HCT116 (cell line): Measurements from ENCODE around the gene METTL2A. TPM values are rescaled to one million over a fixed set of nuclear protein-coding genes. Genes with fewer than 3 reads are reported as not detected.
"Not testable (repeated sequence)": the region's sequence is repeated elsewhere in the genome, so short reads cannot be mapped to it uniquely, and the experiment has no call there.

ENCODE experiments used
- ATAC-seq: fragments of 200-7000 bp; cut with Tn5 transposase; 2 replicates; pipeline ENCODE4 v1.9.1; 2020; ENCODE audit warnings: mild to moderate bottlenecking, moderate library complexity
- BruUV-seq: library from RNA; stranded (reverse); fragments of 400-500 nt; replicated peaks from 2 replicates; lab custom pipeline; 2021; lab: Mats Ljungman, UMichigan
- CTCF ChIA-PET: fragments of 300-600 bp; sonication (Branson Sonifier 250); formaldehyde crosslinking; loops from one replicate; lab custom pipeline; 2021; ENCODE audit warnings: antibody characterized with exemption; lab: Charles Lee
- POLR2A ChIA-PET: fragments of 300-600, 350-600 bp; sonication (Branson Sonifier 250); formaldehyde crosslinking; loops from one replicate; lab custom pipeline; 2021; ENCODE audit warnings: antibody characterized with exemption; lab: Charles Lee
- RAD21 ChIA-PET, 2 experiments: fragments of 300-600 bp; sonication (Branson Sonifier 250); formaldehyde crosslinking; loops; one replicate each; lab custom pipeline; 2023; ENCODE audit warnings: low total read pairs in 2 of 2; ENCODE audit not compliant: uncharacterized antibody in 2 of 2, unreplicated experiment in 2 of 2, low non-redundant PET in 1 of 2; lab: Charles Lee
- DNase-seq: peaks from one replicate; pipeline ENCODE4 v3.0.0-alpha.2; 2010; ENCODE audit warnings: low read depth, low spot score
- H2AFZ ChIP-seq: fragments of 200-600 bp; shearing (Covaris generic), sonication (generic); 2 replicates; pipeline ENCODE4 v1.6.1; 2017; ENCODE audit warnings: low read depth, mixed run types, mixed read lengths, antibody characterized with exemption, low read length; ENCODE audit not compliant: poor library complexity, severe bottlenecking
- H3K27ac ChIP-seq: 2 replicates; pipeline ENCODE4 v1.5.1; 2012; ENCODE audit warnings: low read depth, low read length
- H3K27me3 ChIP-seq: fragments of 200-600 bp; sonication (generic); 2 replicates; pipeline ENCODE4 v1.6.1; 2016; ENCODE audit warnings: mixed run types, low read length, mixed read lengths; ENCODE audit not compliant: insufficient read depth
- H3K36me3 ChIP-seq, 2 experiments: fragments of 200-500 bp in 1 of 2; fragments of 200-600 bp in 1 of 2; sonication (Bioruptor generic) in 1 of 2; sonication (generic) in 1 of 2; 2 replicates each; pipeline versions ENCODE4 v1.5.1 to v1.6.1; 2014 to 2016; ENCODE audit warnings: low read length in 2 of 2, inconsistent platforms in 1 of 2, mixed read lengths in 1 of 2, mixed run types in 1 of 2; ENCODE audit not compliant: insufficient read depth in 2 of 2, control insufficient read depth in 1 of 2
- H3K4me1 ChIP-seq, 2 experiments: fragments of 200-600 bp in 1 of 2; sonication (generic) in 1 of 2; 2 replicates each; pipeline versions ENCODE4 v1.5.1 to v1.6.1; 2012 to 2017; ENCODE audit warnings: low read length in 2 of 2, inconsistent platforms in 1 of 2, mild to moderate bottlenecking in 1 of 2, mixed read lengths in 1 of 2, mixed run types in 1 of 2, moderate library complexity in 1 of 2; ENCODE audit not compliant: insufficient read depth in 2 of 2, control insufficient read depth in 1 of 2
- H3K4me2 ChIP-seq: fragments of 200-600 bp; sonication (generic); 2 replicates; pipeline ENCODE4 v1.6.1; 2017; ENCODE audit warnings: mixed run types, low read length, mixed read lengths
- H3K4me3 ChIP-seq, 2 experiments: fragments of 200-600 bp in 1 of 2; sonication (generic) in 1 of 2; replicated peaks in 1 of 2; 2 replicates each; pipeline ENCODE4 v1.5.1; 2011 to 2016; ENCODE audit warnings: low read length in 2 of 2, control low read depth in 1 of 2, low read depth in 1 of 2, mild to moderate bottlenecking in 1 of 2, mixed read lengths in 1 of 2, mixed run types in 1 of 2
- H3K79me2 ChIP-seq: fragments of 200-600 bp; sonication (generic); 2 replicates; pipeline ENCODE4 v1.6.1; 2017; ENCODE audit warnings: mild to moderate bottlenecking, mixed run types, low read length, moderate library complexity, mixed read lengths; ENCODE audit not compliant: insufficient read depth
- H3K9ac ChIP-seq: fragments of 200-600 bp; sonication (generic); 2 replicates; pipeline ENCODE4 v1.6.1; 2016; ENCODE audit warnings: low read length, mixed read lengths
- H3K9me2 ChIP-seq: fragments of 200-600 bp; sonication (generic), shearing (Covaris generic); 2 replicates; pipeline ENCODE4 v1.6.1; 2017; ENCODE audit warnings: mixed run types, mild to moderate bottlenecking, moderate library complexity; ENCODE audit not compliant: insufficient read depth
- H3K9me3 ChIP-seq, 2 experiments: fragments of 200-500 bp in 1 of 2; fragments of 200-600 bp in 1 of 2; sonication (Bioruptor generic) in 1 of 2; sonication (generic) in 1 of 2; 2 replicates each; pipeline ENCODE4 v1.6.1; 2014 to 2017; ENCODE audit warnings: low read length in 2 of 2, mixed read lengths in 2 of 2, inconsistent platforms in 1 of 2, low read depth in 1 of 2, mild to moderate bottlenecking in 1 of 2, mixed run types in 1 of 2, moderate library complexity in 1 of 2; ENCODE audit not compliant: control insufficient read depth in 1 of 2, insufficient read depth in 1 of 2
- H4K20me1 ChIP-seq: fragments of 200-600 bp; sonication (generic), shearing (Covaris generic); 2 replicates; pipeline ENCODE4 v1.6.1; 2017; ENCODE audit warnings: mixed run types, mild to moderate bottlenecking, moderate library complexity; ENCODE audit not compliant: insufficient read depth
- intact Hi-C: fragments of 100-400 bp; cut with micrococcal nuclease; formaldehyde crosslinking; loops from 2 replicates; pipeline ENCODE4 v1.10.0; 2022
- total RNA-seq: library from RNA; stranded (reverse); gene quantifications from one replicate; pipeline ENCODE4 v1.2.1, GENCODE V29; 2021; ENCODE audit not compliant: unreplicated experiment

The METTL2A gene
- total RNA-seq, 1 experiment from 2014 or later: 50.3 TPM

DNA sequence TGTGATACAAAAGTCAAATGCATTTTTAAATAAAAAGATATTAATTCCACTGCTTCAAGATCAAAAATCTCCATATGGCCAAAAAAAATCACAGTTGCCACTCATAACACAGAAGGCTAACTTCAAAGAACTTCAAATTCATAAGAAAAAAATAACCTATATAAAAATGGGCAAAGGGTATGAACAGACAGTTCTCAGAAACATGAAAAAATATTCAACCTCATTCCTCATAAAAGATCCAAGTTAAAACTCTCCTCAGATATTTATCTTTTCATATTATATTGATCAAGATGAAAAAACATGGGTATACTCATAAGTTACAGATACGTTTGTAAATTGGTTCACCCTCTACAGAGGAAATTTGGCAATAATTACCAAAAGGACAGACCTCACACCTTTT, 10.6 kb upstream of the METTL2A start:
- H3K27me3 ChIP-seq, H3K36me3 ChIP-seq, H3K9ac ChIP-seq, H3K27ac ChIP-seq, H3K4me1 ChIP-seq, RAD21 ChIA-PET, DNase-seq, H3K4me3 ChIP-seq, ATAC-seq, H3K79me2 ChIP-seq, POLR2A ChIA-PET, H3K4me2 ChIP-seq, H3K9me3 ChIP-seq, CTCF ChIA-PET, H4K20me1 ChIP-seq, H3K9me2 ChIP-seq, H2AFZ ChIP-seq, BruUV-seq, intact Hi-C loops: not testable (repeated sequence)

DNA sequence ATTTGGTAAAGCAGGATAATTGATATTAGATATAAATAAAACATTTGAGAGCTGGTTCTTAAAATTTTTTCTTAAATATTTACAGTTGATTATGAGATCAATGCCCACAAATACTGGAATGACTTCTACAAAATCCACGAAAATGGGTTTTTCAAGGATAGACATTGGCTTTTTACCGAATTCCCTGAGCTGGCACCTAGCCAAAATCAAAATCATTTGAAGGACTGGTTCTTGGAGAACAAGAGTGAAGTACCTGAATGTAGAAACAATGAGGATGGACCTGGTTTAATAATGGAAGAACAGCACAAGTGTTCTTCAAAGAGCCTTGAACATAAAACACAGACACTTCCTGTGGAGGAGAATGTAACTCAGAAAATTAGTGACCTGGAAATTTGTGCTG, 2.5 kb downstream of the METTL2A start:
- CTCF ChIA-PET, H3K9me2 ChIP-seq, H2AFZ ChIP-seq, DNase-seq, ATAC-seq, H3K4me3 ChIP-seq, H3K4me2 ChIP-seq, H3K27ac ChIP-seq, H3K27me3 ChIP-seq, BruUV-seq, H4K20me1 ChIP-seq, H3K9me3 ChIP-seq, POLR2A ChIA-PET, RAD21 ChIA-PET, H3K9ac ChIP-seq: not testable (repeated sequence)
- H3K36me3 ChIP-seq: peaks cover 5 to 19% of the 10 kb centered on the region in 2 experiments
- H3K79me2 ChIP-seq: peaks cover 47% of the 10 kb centered on the region
- peaks cover 2 to 17% of the 10 kb centered on the region in 2 experiments for H3K4me1 ChIP-seq
- intact Hi-C loops: loop anchor here (10.0 kb wide), 2 partner anchors 49 to 179 kb away; partner anchors contain the start of gene TLK2

DNA sequence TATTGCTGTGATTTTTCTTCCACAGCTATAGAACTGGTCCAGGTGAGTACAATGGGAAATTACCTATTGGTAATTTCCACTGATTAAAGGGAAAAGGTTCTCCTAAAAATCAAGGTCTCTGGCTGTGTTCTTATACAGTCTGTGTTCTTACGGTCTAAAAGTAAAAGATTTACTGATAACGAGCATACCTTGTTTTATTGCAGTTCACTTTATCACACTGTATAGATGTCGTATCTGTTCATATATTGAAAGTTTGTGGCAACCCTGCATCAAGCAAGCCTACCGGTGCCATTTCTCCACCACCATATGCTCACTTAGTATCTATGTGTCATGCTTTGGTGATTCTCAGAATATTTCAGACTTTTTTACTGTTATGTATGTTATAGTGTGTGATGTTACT, 11.6 kb downstream of the METTL2A start:
- H3K4me1 ChIP-seq, H3K27me3 ChIP-seq, H3K9ac ChIP-seq, ATAC-seq, H3K27ac ChIP-seq, RAD21 ChIA-PET, intact Hi-C loops, POLR2A ChIA-PET, H3K4me3 ChIP-seq, BruUV-seq, H3K4me2 ChIP-seq, H4K20me1 ChIP-seq, H3K9me3 ChIP-seq, H2AFZ ChIP-seq, DNase-seq, CTCF ChIA-PET, H3K9me2 ChIP-seq: not testable (repeated sequence)
- Histone ChIP-seq H3K36me3 (peaks cover 14 to 15% of the 10 kb centered on the region in 2 experiments; a peak in 3 of 4 replicates), H3K79me2 (peaks cover 22% of the 10 kb centered on the region; the same call in 1 of the 2 replicates)

DNA sequence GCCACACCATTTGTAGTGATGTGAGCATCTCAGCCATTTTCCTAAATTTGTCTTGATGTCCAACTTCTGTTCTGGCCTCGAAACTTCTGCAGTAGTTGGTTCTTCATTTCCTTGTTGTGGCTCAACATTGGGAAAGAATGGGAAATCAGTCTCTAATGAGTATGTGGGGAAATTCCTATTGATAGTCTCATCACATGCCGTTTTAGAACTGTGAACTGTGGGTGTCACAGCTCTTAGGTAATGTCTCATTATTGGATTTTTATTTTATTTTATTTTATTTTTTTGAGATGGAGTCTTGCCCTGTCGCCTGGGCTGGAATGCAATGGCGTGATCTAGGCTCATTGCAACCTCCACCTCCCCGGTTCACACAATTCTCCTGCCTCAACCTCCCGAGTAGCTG, 17.5 kb downstream of the METTL2A start:
- H3K27me3 ChIP-seq, POLR2A ChIA-PET, DNase-seq, H3K79me2 ChIP-seq, H4K20me1 ChIP-seq, H3K9me2 ChIP-seq, CTCF ChIA-PET, H3K9ac ChIP-seq, H3K4me3 ChIP-seq, H3K4me1 ChIP-seq, intact Hi-C loops, H3K9me3 ChIP-seq, ATAC-seq, H3K27ac ChIP-seq, BruUV-seq, RAD21 ChIA-PET, H3K4me2 ChIP-seq, H2AFZ ChIP-seq: not testable (repeated sequence)
- peaks cover 26 to 38% of the 10 kb centered on the region in 2 experiments for H3K36me3 ChIP-seq
